Parathyroid adenoma (tissue), 2 donors: ENCODE data around the gene MRO.
A peak's percentile ranks its signal among the peaks of the same experiment; 100 is the strongest.

Experiments
- H2AFZ ChIP-seq: fragments of 300-600 bp; sonication (generic); one replicate; pipeline ENCODE4 v1.7.0; 2017; ENCODE audit warnings: antibody characterized with exemption, mild to moderate bottlenecking
- H3K27ac ChIP-seq: fragments of 300-600 bp; sonication (generic); one replicate; pipeline ENCODE4 v1.7.0; 2017
- H3K27me3 ChIP-seq: fragments of 300-600 bp; sonication (generic); one replicate; pipeline ENCODE4 v1.7.0; 2017; ENCODE audit warnings: low read length; ENCODE audit not compliant: control insufficient read depth, insufficient read depth
- H3K36me3 ChIP-seq: fragments of 300-600 bp; sonication (generic); one replicate; pipeline ENCODE4 v1.7.0; 2017; ENCODE audit warnings: low read length; ENCODE audit not compliant: control insufficient read depth, insufficient read depth
- H3K4me1 ChIP-seq: fragments of 300-600 bp; sonication (generic); one replicate; pipeline ENCODE4 v1.7.0; 2017; ENCODE audit warnings: control low read depth
- H3K4me2 ChIP-seq: fragments of 300-600 bp; sonication (generic); one replicate; pipeline ENCODE4 v1.7.0; 2017; ENCODE audit warnings: low read length
- H3K4me3 ChIP-seq: fragments of 300-600 bp; sonication (generic); one replicate; pipeline ENCODE4 v1.7.0; 2017; ENCODE audit warnings: low read depth, low read length
- H3K79me2 ChIP-seq: fragments of 300-600 bp; sonication (generic); one replicate; pipeline ENCODE4 v1.7.0; 2017; ENCODE audit warnings: control low read depth
- H3K9ac ChIP-seq: fragments of 300-600 bp; sonication (generic); one replicate; pipeline ENCODE4 v1.7.0; 2017; ENCODE audit warnings: mild to moderate bottlenecking
- H3K9me3 ChIP-seq: fragments of 300-600 bp; sonication (generic); one replicate; pipeline ENCODE4 v1.7.0; 2017; ENCODE audit warnings: low read length; ENCODE audit not compliant: control insufficient read depth
- TF ChIP-seq, protein P1 (sequence below): fragments of 300-600 bp; sonication (generic); IDR thresholded peaks from one replicate; pipeline ENCODE4 v1.7.0; 2017; ENCODE audit warnings: antibody characterized with exemption, mild to moderate bottlenecking
- donor health status: primary hyperparathyroidism.

MRO gene

DNA sequence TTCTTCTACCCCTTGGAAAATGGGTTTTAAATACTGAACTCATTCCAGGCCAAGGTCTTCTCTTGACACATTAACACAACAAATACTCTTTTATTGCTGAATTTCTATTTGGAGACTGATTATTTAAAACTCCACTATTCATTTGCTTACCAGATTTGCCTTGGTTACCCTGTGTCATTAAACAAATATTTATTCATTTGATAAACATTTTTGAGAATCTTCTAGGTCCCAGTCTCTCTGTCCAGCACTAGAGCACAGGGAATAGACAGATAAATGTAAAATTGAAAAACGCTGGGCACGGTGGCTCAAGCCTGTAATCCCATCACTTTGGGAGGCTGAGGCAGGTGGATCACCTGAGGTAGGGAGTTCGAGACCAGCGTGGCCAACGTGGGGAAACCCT lies 9.8 kb upstream of the MRO start:
- Histone ChIP-seq H3K4me1 (peaks cover 10% of the 10 kb centered on the region), H2AFZ (no peak overlapping the region), H3K27ac (no peak overlapping the region), H3K79me2 (no peaks in the 10 kb centered on the region), H3K9ac (no peak overlapping the region), H3K9me3 (no peaks in the 10 kb centered on the region), H3K4me2 (no peak overlapping the region), H3K36me3 (no peaks in the 10 kb centered on the region), H3K4me3 (no peak overlapping the region), H3K27me3 (no peaks in the 10 kb centered on the region)
- TF ChIP-seq, protein P1, sequence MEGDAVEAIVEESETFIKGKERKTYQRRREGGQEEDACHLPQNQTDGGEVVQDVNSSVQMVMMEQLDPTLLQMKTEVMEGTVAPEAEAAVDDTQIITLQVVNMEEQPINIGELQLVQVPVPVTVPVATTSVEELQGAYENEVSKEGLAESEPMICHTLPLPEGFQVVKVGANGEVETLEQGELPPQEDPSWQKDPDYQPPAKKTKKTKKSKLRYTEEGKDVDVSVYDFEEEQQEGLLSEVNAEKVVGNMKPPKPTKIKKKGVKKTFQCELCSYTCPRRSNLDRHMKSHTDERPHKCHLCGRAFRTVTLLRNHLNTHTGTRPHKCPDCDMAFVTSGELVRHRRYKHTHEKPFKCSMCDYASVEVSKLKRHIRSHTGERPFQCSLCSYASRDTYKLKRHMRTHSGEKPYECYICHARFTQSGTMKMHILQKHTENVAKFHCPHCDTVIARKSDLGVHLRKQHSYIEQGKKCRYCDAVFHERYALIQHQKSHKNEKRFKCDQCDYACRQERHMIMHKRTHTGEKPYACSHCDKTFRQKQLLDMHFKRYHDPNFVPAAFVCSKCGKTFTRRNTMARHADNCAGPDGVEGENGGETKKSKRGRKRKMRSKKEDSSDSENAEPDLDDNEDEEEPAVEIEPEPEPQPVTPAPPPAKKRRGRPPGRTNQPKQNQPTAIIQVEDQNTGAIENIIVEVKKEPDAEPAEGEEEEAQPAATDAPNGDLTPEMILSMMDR = no peak

DNA sequence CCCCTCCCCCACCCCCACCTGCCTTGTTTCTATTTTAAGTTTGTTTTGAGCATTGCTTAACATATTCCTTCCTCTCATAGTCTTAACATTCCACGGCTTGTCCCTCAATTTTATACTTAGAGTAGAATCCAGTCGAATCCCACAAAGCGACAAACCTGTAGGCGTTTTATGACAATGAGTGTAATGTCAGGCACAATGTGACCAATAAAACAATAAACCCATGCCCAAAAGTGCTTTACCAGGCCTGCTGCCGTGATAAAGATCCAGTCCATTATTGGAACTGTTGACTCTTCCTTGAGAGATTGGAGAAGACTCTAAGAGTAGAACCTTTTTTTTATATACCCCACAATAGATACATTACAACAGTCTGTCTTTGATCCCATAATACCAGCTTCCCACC lies 6.2 kb upstream of the MRO start:
- no peaks in the 10 kb centered on the region for H3K9me3 ChIP-seq
- no peaks in the 10 kb centered on the region for H3K27me3 ChIP-seq
- no peak overlapping the region for H3K9ac ChIP-seq
- H3K4me1 ChIP-seq = peaks cover 17% of the 10 kb centered on the region
- H3K27ac ChIP-seq = no peak overlapping the region
- peak overlapping the region; percentile 47 for H2AFZ ChIP-seq
- H3K4me3 ChIP-seq = no peak overlapping the region
- TF ChIP-seq, protein P1 = no peak
- H3K79me2 ChIP-seq = no peaks in the 10 kb centered on the region
- no peak overlapping the region for H3K4me2 ChIP-seq
- H3K36me3 ChIP-seq = no peaks in the 10 kb centered on the region

DNA sequence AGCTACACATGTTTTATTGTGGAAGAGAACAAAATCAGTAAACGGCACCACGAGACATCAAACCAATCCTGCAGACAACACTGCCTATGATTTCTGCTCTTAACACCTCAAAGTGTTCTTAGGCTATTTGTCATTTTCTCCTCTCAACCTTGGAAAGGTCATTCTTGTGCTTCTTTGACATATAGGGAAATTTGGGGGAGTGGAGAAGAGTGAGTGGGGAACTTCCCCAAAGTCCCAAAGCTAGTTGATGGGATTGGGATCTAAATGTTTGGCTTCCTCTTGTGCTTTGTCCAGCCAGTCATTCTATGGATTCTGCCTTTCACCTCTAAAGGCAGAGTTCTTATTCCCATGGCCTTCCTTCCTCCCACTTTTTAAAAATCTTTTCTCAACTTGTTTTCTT lies 5.8 kb upstream of the MRO start:
- Histone ChIP-seq H3K27me3 (no peaks in the 10 kb centered on the region), H3K27ac (no peak overlapping the region), H3K79me2 (no peaks in the 10 kb centered on the region), H3K4me1 (peaks cover 21% of the 10 kb centered on the region), H3K9ac (no peak overlapping the region), H3K4me3 (no peak overlapping the region), H3K9me3 (no peaks in the 10 kb centered on the region), H2AFZ (peak overlapping the region; percentile 47), H3K4me2 (no peak overlapping the region), H3K36me3 (no peaks in the 10 kb centered on the region)
- TF ChIP-seq, protein P1 = no peak

- Histone ChIP-seq H3K4me1 (peaks cover 45% of the 10 kb centered on the region), H3K4me3 (no peak overlapping the region), H3K79me2 (no peaks in the 10 kb centered on the region), H3K27ac (no peak overlapping the region), H3K9me3 (no peaks in the 10 kb centered on the region), H3K9ac (no peak overlapping the region), H3K27me3 (no peaks in the 10 kb centered on the region), H3K36me3 (no peaks in the 10 kb centered on the region), H2AFZ (no peak overlapping the region), H3K4me2 (no peak overlapping the region)
- TF ChIP-seq, protein P1 = no peak
These were observed 2.9 kb upstream of the MRO start for GRCh38 chr18:50822756-50823155.

GRCh38 chr18:50820901-50821520 lies 1.2 kb upstream of the MRO start:
- H3K4me2 ChIP-seq = no peak overlapping the region
- no peaks in the 10 kb centered on the region for H3K79me2 ChIP-seq
- no peak overlapping the region for H3K9ac ChIP-seq
- H3K27me3 ChIP-seq = no peaks in the 10 kb centered on the region
- H3K36me3 ChIP-seq = no peaks in the 10 kb centered on the region
- H3K4me3 ChIP-seq = no peak overlapping the region
- H3K9me3 ChIP-seq = no peaks in the 10 kb centered on the region
- H3K4me1 ChIP-seq = peaks cover 48% of the 10 kb centered on the region
- H2AFZ ChIP-seq = peak overlapping the region; percentile 71
- H3K27ac ChIP-seq = peak overlapping the region; percentile 87
- TF ChIP-seq, protein P1 = no peak
